Measurements from ENCODE around the gene OSBPL10. TPM values are rescaled to one million over a fixed set of nuclear protein-coding genes. Genes with fewer than 3 reads are reported as not detected.

The OSBPL10 gene
- 2.2 and 11.1 TPM in 2 replicates for total RNA-seq

DNA sequence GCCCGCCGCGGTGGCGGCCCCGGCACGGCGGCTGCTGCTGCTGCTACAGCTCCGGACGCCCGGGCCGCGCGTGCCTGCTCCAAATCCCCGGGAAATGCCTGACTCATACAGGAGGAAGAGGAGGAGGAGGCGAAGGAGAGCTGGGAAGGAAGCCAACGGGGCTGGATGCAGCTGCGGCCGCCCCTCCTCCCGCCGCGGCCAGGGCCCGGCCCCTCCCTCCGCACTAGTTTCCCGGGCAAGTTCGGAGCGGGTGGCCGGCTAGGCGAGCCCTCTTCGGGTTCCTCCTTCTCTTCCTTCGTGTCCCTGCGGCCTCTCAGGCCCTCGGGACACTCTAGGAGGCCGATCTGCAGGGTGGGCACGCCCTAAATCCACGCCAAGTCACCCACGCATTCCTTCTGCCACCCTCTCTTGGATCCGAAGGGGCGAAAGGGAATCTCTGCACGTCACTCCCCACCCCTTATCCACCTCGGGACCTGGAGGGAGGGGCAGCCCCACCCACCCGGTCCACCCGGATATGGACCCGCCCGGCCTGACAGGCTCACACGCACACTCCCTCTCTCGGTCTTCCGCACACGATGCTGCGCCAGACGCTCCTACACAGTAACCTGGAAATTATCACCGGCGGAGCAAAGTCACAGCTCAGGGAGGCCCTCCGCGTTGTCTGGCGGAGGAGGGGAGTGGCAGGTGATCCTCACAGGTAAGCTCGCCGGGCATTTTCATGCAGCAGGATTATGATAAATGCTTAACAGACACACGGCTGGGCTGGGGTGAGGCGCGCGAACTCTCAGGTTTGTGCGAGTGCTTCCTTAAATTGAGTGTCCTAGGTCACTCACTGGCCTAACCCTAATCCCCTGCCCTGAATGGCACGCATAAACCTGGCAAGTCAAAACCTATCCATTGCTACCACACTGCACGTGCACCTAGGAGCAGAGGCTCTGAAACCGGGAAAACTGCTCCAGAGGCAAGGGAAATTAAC, at the start of gene OSBPL10, which contains the start of gene ZNF860:
Gene OSBPL10 (minus strand): TSS at position 57 of the 976 bp plus-strand sequence. CDS start 83 bp downstream, outside the sequence.
Gene ZNF860 (plus strand): TSS at position 545 of the 976 bp plus-strand sequence. CDS start 7,330 bp downstream, outside the sequence.

Other genes with a start within 250 kb of the OSBPL10 start
- gene ZNF860, start 488 bp upstream of the OSBPL10 start, total RNA-seq, result under 0.01 and 0.59 TPM in 2 replicates
- 9.6 and 12.9 TPM in 2 replicates for gene GPD1L, start 125.4 kb upstream of the OSBPL10 start, total RNA-seq